HG02588 (cell line): ENCODE results near the gene COL8A1.
"Not testable (repeated sequence)": the region's sequence is repeated elsewhere in the genome, so short reads cannot be mapped to it uniquely, and the experiment has no call there.

Experiments used
- ATAC-seq: cut with Tn5 transposase; IDR thresholded peaks from one replicate; pipeline ENCODE4 v1.9.1; 2021; ENCODE audit warnings: mild to moderate bottlenecking, moderate library complexity; ENCODE audit not compliant: unreplicated experiment

The COL8A1 gene

GRCh38 chr3:99836681-99837080 lies 198.3 kb downstream of the COL8A1 start:
- ATAC-seq, result no peak

- no peak for ATAC-seq
Observed at GRCh38 chr3:99837715-99838114, 199.3 kb downstream of the COL8A1 start.

- ATAC-seq, result no peak
Observed at GRCh38 chr3:99838755-99839154, 200.4 kb downstream of the COL8A1 start.

GRCh38 chr3:99839613-99840012 lies 201.2 kb downstream of the COL8A1 start:
- no peak for ATAC-seq

- ATAC-seq, result not testable (repeated sequence)
Observed at GRCh38 chr3:99841949-99842348, 203.6 kb downstream of the COL8A1 start.

- no peak for ATAC-seq
Observed at GRCh38 chr3:99842826-99843589, 204.6 kb downstream of the COL8A1 start.

GRCh38 chr3:99843590-99844258 lies 205.3 kb downstream of the COL8A1 start:
- no peak for ATAC-seq

GRCh38 chr3:99845331-99845730 lies 206.9 kb downstream of the COL8A1 start:
- ATAC-seq, result no peak

- ATAC-seq, result no peak
Observed at GRCh38 chr3:99845999-99846398, 207.6 kb downstream of the COL8A1 start.

- ATAC-seq, result no peak
Observed at GRCh38 chr3:99846477-99847160, 208.2 kb downstream of the COL8A1 start.

GRCh38 chr3:99848433-99848832 lies 210.0 kb downstream of the COL8A1 start:
- ATAC-seq, result no peak
